ENCODE results near the gene TGFB1I1.

TGFB1I1 gene

DNA sequence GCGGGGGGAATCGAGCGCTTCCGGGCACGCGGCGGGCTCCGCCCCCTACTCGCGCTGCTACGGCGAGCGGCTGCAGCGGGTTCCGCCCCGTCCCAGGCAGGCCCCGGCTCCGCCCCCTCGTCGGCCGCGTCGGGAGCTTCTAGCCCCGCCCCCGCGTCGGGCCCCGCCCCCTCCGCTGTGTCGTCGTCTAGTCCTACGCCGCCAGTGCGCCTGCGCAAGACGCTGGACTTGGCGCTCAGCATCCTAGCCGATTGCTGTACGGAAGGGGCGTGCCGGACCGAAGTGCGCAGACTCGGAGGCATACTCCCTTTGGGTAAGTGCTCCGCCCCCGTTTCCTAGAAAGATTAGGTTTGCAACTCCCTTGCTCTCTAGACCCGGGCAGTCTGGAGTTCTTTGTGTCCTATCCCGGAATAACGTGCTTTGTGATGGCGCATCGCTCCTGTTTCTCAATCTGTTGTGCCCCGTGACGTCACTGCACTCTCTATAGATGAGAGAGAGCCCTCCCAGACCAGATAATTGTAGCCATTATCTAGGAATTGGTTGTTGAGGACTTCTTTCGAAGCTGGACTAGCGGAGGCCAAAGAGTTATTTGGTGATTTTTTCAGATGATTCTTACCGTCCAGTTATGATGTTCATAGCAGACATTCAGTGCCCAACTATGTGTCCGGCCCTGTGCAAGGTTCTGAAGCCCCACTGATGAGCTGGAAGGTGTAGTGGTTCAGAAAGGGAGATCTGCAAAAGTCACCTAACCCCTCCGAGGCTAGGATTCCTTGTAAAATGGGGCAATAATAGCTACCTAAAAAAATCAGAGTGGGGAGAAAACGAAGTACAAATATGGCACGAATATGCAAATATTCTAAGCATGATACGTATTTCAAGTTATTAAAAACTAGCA is 12.0 kb upstream of the TGFB1I1 start:
- TF ChIP-seq ZFX (IDR thresholded peaks at IDR 0.05), result no peak
- no peak for TF ChIP-seq CTCF (conservative IDR thresholded peaks at IDR 0.05)
- H3K27ac ChIP-seq, result peak overlapping the region; percentile 97

- TF ChIP-seq ZFX (IDR thresholded peaks at IDR 0.05) (no peak), CTCF (conservative IDR thresholded peaks at IDR 0.05) (peak; percentile 86)
- H3K27ac ChIP-seq, result peak overlapping the region; percentile 97
Measured at GRCh38 chr16:31460582-31461002, 11.4 kb upstream of the TGFB1I1 start.

GRCh38 chr16:31461201-31461920 is 10.6 kb upstream of the TGFB1I1 start:
- no peak overlapping the region for H3K27ac ChIP-seq
- TF ChIP-seq ZFX (IDR thresholded peaks at IDR 0.05), result no peak

DNA sequence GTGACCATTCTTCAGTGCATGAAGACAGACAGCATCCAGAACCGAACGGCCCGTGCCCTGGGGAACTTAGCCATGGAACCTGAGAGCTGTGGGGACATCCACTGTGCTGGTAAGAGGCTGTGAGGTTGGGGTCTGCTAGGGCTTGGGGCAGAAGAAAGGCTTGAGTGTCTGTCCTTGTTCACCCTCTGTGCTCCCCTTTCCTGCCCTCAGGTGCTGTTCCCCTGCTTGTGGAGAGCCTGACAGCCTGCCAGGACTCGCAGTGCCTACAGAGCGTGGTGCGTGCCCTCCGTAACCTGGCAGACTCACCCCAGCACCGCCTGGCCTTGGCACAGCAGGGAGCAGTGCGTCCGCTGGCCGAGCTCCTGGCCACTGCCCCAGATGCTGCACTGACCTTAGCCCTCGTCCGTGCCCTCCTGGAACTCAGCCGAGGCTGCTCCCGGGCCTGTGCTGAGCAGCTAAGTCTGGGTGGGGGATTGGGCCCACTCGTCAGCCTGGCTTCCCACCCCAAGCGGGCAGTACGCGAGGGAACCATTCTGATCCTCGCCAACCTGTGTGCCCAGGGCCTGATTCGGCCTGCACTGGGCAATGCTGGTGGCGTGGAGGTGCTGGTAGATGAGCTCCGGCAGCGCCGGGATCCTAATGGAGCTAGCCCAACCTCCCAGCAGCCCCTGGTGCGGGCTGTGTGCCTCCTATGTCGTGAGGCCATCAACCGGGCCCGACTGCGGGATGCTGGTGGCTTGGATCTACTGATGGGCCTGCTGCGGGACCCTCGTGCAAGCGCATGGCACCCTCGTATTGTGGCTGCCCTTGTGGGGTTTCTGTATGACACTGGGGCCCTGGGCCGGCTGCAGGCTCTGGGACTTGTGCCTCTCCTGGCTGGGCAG is 9.8 kb upstream of the TGFB1I1 start:
- no peak for TF ChIP-seq ZFX (IDR thresholded peaks at IDR 0.05)
- no peak for TF ChIP-seq CTCF (conservative IDR thresholded peaks at IDR 0.05)
- H3K27ac ChIP-seq, result no peak overlapping the region

DNA sequence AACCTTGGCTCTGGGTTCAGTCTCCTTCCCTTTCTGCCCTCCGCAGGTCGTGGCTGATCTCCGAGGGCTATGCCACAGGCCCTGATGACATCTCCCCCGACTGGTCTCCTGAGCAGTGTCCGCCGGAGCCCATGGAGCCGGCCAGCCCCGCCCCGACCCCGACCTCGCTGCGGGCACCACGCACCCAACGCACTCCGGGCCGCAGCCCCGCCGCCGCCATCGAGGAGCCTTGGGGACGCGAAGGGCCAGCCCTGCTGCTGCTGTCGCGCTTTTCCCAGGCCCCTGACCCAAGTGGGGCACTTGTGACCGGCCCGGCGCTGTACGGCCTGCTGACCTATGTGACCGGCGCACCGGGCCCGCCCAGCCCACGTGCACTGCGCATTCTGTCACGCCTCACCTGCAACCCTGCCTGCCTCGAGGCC is 7.6 kb upstream of the TGFB1I1 start:
- no peak overlapping the region for H3K27ac ChIP-seq
- no peak for TF ChIP-seq CTCF (conservative IDR thresholded peaks at IDR 0.05)
- no peak for TF ChIP-seq ZFX (IDR thresholded peaks at IDR 0.05)

DNA sequence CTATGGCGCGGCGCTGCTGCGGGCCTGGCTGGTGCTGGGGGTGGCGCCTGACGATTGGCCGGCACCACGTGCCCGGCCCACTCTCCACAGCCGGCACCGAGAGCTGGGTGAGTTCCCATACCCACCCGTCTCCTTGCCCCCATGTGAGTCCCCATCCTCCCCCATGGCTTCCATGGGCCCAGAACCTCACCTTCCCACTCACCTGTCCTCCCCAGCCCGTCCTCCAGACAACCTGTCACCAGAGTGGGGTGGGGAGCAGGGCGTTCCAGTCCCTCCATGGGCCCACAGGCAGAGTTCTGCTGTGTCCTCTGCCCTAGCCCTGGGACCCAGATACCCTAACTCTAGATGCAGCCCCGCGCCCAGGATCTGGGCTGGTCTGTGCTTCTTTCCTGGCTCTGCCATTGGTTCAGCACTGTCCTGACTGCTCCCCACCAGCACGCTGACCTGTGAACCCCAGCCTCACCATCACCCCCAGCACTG is 7.1 kb upstream of the TGFB1I1 start:
- no peak overlapping the region for H3K27ac ChIP-seq
- no peak for TF ChIP-seq CTCF (conservative IDR thresholded peaks at IDR 0.05)
- TF ChIP-seq ZFX (IDR thresholded peaks at IDR 0.05), result no peak

GRCh38 chr16:31465788-31466370 is 6.1 kb upstream of the TGFB1I1 start:
- TF ChIP-seq ZFX (IDR thresholded peaks at IDR 0.05) (no peak), CTCF (conservative IDR thresholded peaks at IDR 0.05) (no peak)
- no peak overlapping the region for H3K27ac ChIP-seq

Data from C4-2B (cell line).